ENCODE results near the gene LYPD3. TPM values are rescaled to one million over a fixed set of nuclear protein-coding genes. Genes with fewer than 3 reads are reported as not detected.
A peak's percentile ranks its signal among the peaks of the same experiment; 100 is the strongest.

Gene LYPD3
- total and polyA plus RNA-seq, 4 donors: 1.2 to 2.6 (median 1.6) TPM

GRCh38 chr19:43468354-43469159 lies 3.1 kb upstream of the LYPD3 start:
- no peak for DNase-seq
- H3K9me3 ChIP-seq (ENCODE audit: control insufficient read depth, low read length): no peaks in the 10 kb centered on the region
- no peak for ATAC-seq (ENCODE audit: low FRiP score)
- WGBS, 2 donors: 95 to 96% methylated on average over 4 of the region's 4 CpGs
- no peak overlapping the region for H3K27ac ChIP-seq (ENCODE audit: low read depth in 1 of 2, low read length in 2 of 2)
- no peaks in the 10 kb centered on the region for H3K27me3 ChIP-seq (ENCODE audit: control insufficient read depth in 1 of 2, insufficient read depth in 2 of 2, low read length in 1 of 2)
- no peaks in the 10 kb centered on the region for H3K36me3 ChIP-seq (ENCODE audit: control insufficient read depth in 1 of 2, insufficient read depth in 2 of 2, low read length in 1 of 2)
- intact Hi-C loops (cut with DNase I): no loop called here
- H3K4me1 ChIP-seq (ENCODE audit: control insufficient read depth in 1 of 2, insufficient read depth in 2 of 2, low read length in 2 of 2): no peaks in the 10 kb centered on the region
- no peak overlapping the region for H3K4me3 ChIP-seq (ENCODE audit: low read length in 2 of 2)

- no peak for DNase-seq
- intact Hi-C loops (cut with DNase I): no loop called here
- no peaks in the 10 kb centered on the region for H3K9me3 ChIP-seq (ENCODE audit: control insufficient read depth, low read length)
- 91 to 96% methylated on average over 4 of the region's 4 CpGs for WGBS, 2 donors
- ATAC-seq (ENCODE audit: low FRiP score): no peak
- no peak overlapping the region for H3K27ac ChIP-seq (ENCODE audit: low read depth in 1 of 2, low read length in 2 of 2)
- no peaks in the 10 kb centered on the region for H3K4me1 ChIP-seq (ENCODE audit: control insufficient read depth in 1 of 2, insufficient read depth in 2 of 2, low read length in 2 of 2)
- H3K4me3 ChIP-seq (ENCODE audit: low read length in 2 of 2): no peak overlapping the region
- no peaks in the 10 kb centered on the region for H3K27me3 ChIP-seq (ENCODE audit: control insufficient read depth in 1 of 2, insufficient read depth in 2 of 2, low read length in 1 of 2)
- no peaks in the 10 kb centered on the region for H3K36me3 ChIP-seq (ENCODE audit: control insufficient read depth in 1 of 2, insufficient read depth in 2 of 2, low read length in 1 of 2)
Measured at GRCh38 chr19:43467730-43468129, 2.3 kb upstream of the LYPD3 start.

DNA sequence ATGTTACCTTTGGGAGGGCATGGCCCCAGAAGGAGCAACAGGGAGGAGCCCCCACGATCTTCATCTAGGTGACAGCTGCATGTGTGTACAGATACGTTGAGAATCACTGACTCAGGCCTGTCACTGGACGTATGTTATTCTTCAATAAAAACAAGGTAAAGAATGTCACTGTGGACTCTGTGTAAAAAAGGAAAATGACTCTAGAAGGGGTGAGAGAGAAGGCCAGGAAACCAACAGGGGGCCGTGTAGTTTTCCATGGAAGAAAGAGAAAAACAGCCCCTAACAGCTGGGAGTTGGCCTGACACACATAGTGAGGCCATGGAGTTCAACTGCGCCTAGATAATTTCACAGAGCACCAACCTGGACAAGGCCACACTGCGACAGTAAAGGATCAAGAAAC lies 1.9 kb upstream of the LYPD3 start:
- Histone ChIP-seq H3K27me3 (ENCODE audit: control insufficient read depth in 1 of 2, insufficient read depth in 2 of 2, low read length in 1 of 2) (no peaks in the 10 kb centered on the region), H3K9me3 (ENCODE audit: control insufficient read depth, low read length) (no peaks in the 10 kb centered on the region), H3K36me3 (ENCODE audit: control insufficient read depth in 1 of 2, insufficient read depth in 2 of 2, low read length in 1 of 2) (no peaks in the 10 kb centered on the region), H3K4me3 (ENCODE audit: low read length in 2 of 2) (no peak overlapping the region), H3K27ac (ENCODE audit: low read depth in 1 of 2, low read length in 2 of 2) (no peak overlapping the region), H3K4me1 (ENCODE audit: control insufficient read depth in 1 of 2, insufficient read depth in 2 of 2, low read length in 2 of 2) (no peaks in the 10 kb centered on the region)
- 87 to 88% methylated on average over 6 of the region's 6 CpGs for WGBS, 2 donors
- intact Hi-C loops (cut with DNase I): no loop called here
- ATAC-seq (ENCODE audit: low FRiP score): no peak
- DNase-seq: no peak

- H3K9me3 ChIP-seq (ENCODE audit: control insufficient read depth, low read length): no peaks in the 10 kb centered on the region
- H3K36me3 ChIP-seq (ENCODE audit: control insufficient read depth in 1 of 2, insufficient read depth in 2 of 2, low read length in 1 of 2): no peaks in the 10 kb centered on the region
- H3K4me1 ChIP-seq (ENCODE audit: control insufficient read depth in 1 of 2, insufficient read depth in 2 of 2, low read length in 2 of 2): no peaks in the 10 kb centered on the region
- H3K27ac ChIP-seq (ENCODE audit: low read depth in 1 of 2, low read length in 2 of 2): no peak overlapping the region
- 91 to 100% methylated on average over 1 of the region's 1 CpG for WGBS, 2 donors
- no peak overlapping the region for H3K4me3 ChIP-seq (ENCODE audit: low read length in 2 of 2)
- intact Hi-C loops (cut with DNase I): no loop called here
- ATAC-seq (ENCODE audit: low FRiP score): no peak
- DNase-seq: no peak
- H3K27me3 ChIP-seq (ENCODE audit: control insufficient read depth in 1 of 2, insufficient read depth in 2 of 2, low read length in 1 of 2): no peaks in the 10 kb centered on the region
Measured at GRCh38 chr19:43466793-43467192, 1.4 kb upstream of the LYPD3 start.

DNA sequence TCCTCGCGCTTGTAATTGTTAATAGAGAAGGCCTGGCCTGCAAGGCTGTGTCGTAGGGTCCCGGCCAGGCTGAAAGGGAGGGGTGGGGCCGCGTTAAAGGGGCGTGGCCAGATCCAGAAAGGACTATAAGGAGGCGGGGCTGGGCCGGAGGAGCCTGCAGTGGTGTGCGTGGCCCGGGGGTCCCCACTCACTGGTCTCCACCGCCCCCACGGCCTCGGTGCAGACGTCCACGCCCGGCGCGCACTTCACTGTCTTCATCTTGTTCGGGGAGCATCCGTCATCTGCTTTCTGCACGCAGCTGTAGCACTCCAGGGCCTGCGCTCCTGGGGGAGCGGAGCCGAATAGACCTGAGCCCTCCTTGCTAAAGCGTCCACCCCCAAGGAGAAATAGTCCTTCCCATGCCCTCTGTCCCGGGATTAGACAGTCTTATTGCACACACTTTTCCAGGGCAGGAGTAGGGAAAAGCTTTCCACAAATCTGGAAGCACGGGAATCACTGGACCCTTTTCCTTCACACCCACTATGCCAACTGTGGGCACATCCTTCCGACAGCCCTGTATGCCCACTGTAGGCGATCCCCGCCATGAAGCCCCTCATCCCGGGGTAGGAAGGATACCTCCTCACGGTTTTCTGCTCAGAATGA lies 1.2 kb downstream of the LYPD3 start:
- ATAC-seq (ENCODE audit: low FRiP score) (peak; percentile 87), DNase-seq (peak; percentile 89 to 92)
- intact Hi-C loops (cut with DNase I): loop anchor here (1.0 to 5.0 kb wide), 3 partner anchors 10 to 53 kb away; partner anchors contain the start of gene PHLDB3 (in 1 of the 2)
- Histone ChIP-seq H3K4me1 (ENCODE audit: control insufficient read depth in 1 of 2, insufficient read depth in 2 of 2, low read length in 2 of 2) (no peaks in the 10 kb centered on the region), H3K4me3 (ENCODE audit: low read length in 2 of 2) (peak overlapping the region; percentile 14 to 42), H3K27me3 (ENCODE audit: control insufficient read depth in 1 of 2, insufficient read depth in 2 of 2, low read length in 1 of 2) (no peaks in the 10 kb centered on the region), H3K36me3 (ENCODE audit: control insufficient read depth in 1 of 2, insufficient read depth in 2 of 2, low read length in 1 of 2) (no peaks in the 10 kb centered on the region), H3K9me3 (ENCODE audit: control insufficient read depth, low read length) (no peaks in the 10 kb centered on the region), H3K27ac (ENCODE audit: low read depth in 1 of 2, low read length in 2 of 2) (peak overlapping the region in 1 of 2 donors; percentile 78)
- WGBS, 2 donors: 12 to 16% methylated on average over 31 to 33 of the region's 33 CpGs

DNA sequence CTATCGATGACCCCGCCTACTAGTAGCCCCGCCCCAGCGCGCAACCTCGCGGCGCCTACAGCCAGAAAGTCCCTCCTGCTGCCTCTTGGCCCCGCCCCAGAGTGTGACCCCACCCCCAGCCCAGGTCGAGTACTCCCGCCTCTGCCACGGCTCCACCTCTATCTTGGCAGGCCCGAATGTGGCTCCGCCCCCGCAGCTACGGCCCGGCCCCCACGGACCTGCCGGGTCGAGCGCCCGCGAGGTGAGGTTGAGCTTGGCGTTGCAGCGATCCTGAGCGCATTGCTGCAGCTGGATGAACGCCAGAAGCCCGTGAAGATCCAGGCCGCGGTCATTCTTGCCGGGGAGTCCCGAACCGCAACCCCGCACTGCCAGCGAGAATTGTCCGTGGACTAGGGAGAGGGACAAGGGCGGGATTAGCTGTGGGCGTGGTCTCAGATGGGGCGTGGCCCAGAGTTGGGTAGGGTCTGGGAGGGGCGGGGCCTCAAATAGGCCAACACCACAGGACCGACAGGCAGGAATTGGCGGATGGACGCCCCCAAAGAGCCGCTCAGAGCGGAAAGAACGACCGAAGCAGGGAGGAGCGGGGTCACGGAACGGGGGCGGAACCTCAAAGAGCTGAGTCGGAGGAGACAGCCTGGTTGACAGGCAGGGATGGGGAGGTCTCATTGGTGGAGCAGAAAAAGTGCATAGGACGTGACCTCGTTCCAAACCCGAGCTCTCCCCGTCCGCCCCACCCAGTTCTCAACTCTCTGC lies 1.9 kb downstream of the LYPD3 start:
- DNase-seq: peak; percentile 99 to 100
- no peaks in the 10 kb centered on the region for H3K36me3 ChIP-seq (ENCODE audit: control insufficient read depth in 1 of 2, insufficient read depth in 2 of 2, low read length in 1 of 2)

GRCh38 chr19:43462785-43463380 lies 2.5 kb downstream of the LYPD3 start:
- WGBS, 2 donors: 10% methylated on average over 31 to 33 of the region's 33 CpGs
- Histone ChIP-seq H3K4me1 (ENCODE audit: control insufficient read depth in 1 of 2, insufficient read depth in 2 of 2, low read length in 2 of 2) (no peaks in the 10 kb centered on the region), H3K4me3 (ENCODE audit: low read length in 2 of 2) (peak overlapping the region in 1 of 2 donors; percentile 12), H3K9me3 (ENCODE audit: control insufficient read depth, low read length) (no peaks in the 10 kb centered on the region), H3K27ac (ENCODE audit: low read depth in 1 of 2, low read length in 2 of 2) (no peak overlapping the region), H3K27me3 (ENCODE audit: control insufficient read depth in 1 of 2, insufficient read depth in 2 of 2, low read length in 1 of 2) (no peaks in the 10 kb centered on the region), H3K36me3 (ENCODE audit: control insufficient read depth in 1 of 2, insufficient read depth in 2 of 2, low read length in 1 of 2) (no peaks in the 10 kb centered on the region)
- ATAC-seq (ENCODE audit: low FRiP score): no peak
- intact Hi-C loops (cut with DNase I): loop anchor here (1.0 to 5.0 kb wide), 3 partner anchors 39 to 54 kb away; partner anchors contain the start of gene PHLDB3 (in 2 of the 2)
- DNase-seq: no peak

More for the DNA sequence above, 1.9 kb downstream of the LYPD3 start:
- WGBS, 2 donors: 0 to 1% methylated on average over 56 to 57 of the region's 57 CpGs
- peak; percentile 96 for ATAC-seq (ENCODE audit: low FRiP score)
- intact Hi-C loops (cut with DNase I): loop anchor here (1.0 to 5.0 kb wide), 4 partner anchors 11 to 54 kb away; partner anchors contain the start of gene PHLDB3 (in 2 of the 2)
- no peaks in the 10 kb centered on the region for H3K4me1 ChIP-seq (ENCODE audit: control insufficient read depth in 1 of 2, insufficient read depth in 2 of 2, low read length in 2 of 2)
- no peaks in the 10 kb centered on the region for H3K9me3 ChIP-seq (ENCODE audit: control insufficient read depth, low read length)
- no peaks in the 10 kb centered on the region for H3K27me3 ChIP-seq (ENCODE audit: control insufficient read depth in 1 of 2, insufficient read depth in 2 of 2, low read length in 1 of 2)
- peak overlapping the region in 1 of 2 donors; percentile 78 for H3K27ac ChIP-seq (ENCODE audit: low read depth in 1 of 2, low read length in 2 of 2)
- H3K4me3 ChIP-seq (ENCODE audit: low read length in 2 of 2): peak overlapping the region; percentile 14 to 42

DNA sequence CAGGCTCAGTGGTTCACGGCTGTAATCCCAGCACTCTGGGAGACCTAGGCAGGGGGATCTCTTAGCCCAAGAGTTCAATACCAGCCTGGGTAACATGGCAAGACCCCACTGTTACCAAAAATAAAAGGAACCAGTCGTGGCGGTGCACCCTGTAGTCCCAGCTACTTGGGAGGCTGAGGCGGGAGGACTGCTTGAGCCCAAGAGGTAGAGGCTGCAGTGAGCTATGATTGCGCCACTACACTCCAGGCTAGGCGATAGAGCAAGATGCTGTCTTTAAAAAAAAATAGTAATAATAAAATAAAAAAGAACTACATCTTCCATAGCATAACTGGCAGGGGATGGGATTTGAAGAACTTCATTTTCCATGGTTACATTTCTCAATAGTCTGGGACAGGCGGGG lies 3.0 kb downstream of the LYPD3 start:
- Histone ChIP-seq H3K36me3 (ENCODE audit: control insufficient read depth in 1 of 2, insufficient read depth in 2 of 2, low read length in 1 of 2) (no peaks in the 10 kb centered on the region), H3K4me1 (ENCODE audit: control insufficient read depth in 1 of 2, insufficient read depth in 2 of 2, low read length in 2 of 2) (no peaks in the 10 kb centered on the region), H3K27me3 (ENCODE audit: control insufficient read depth in 1 of 2, insufficient read depth in 2 of 2, low read length in 1 of 2) (no peaks in the 10 kb centered on the region), H3K27ac (ENCODE audit: low read depth in 1 of 2, low read length in 2 of 2) (no peak overlapping the region), H3K9me3 (ENCODE audit: control insufficient read depth, low read length) (no peaks in the 10 kb centered on the region), H3K4me3 (ENCODE audit: low read length in 2 of 2) (no peak overlapping the region)
- ATAC-seq (ENCODE audit: low FRiP score): no peak
- intact Hi-C loops (cut with DNase I): loop anchor here in 1 of 2 donors (5.0 kb wide), 2 partner anchors 40 to 55 kb away; partner anchors contain the start of gene PHLDB3
- DNase-seq: no peak
- WGBS, 2 donors: 89 to 95% methylated on average over 7 of the region's 7 CpGs
